ENCODE measurements around the gene ATP8B1.

GRCh38 chr18:57791911-57792310 is 11.2 kb downstream of the ATP8B1 start:
- no peak for TF ChIP-seq POLR2AphosphoS5 (IDR thresholded peaks at IDR 0.05)
- TF ChIP-seq, protein P1, sequence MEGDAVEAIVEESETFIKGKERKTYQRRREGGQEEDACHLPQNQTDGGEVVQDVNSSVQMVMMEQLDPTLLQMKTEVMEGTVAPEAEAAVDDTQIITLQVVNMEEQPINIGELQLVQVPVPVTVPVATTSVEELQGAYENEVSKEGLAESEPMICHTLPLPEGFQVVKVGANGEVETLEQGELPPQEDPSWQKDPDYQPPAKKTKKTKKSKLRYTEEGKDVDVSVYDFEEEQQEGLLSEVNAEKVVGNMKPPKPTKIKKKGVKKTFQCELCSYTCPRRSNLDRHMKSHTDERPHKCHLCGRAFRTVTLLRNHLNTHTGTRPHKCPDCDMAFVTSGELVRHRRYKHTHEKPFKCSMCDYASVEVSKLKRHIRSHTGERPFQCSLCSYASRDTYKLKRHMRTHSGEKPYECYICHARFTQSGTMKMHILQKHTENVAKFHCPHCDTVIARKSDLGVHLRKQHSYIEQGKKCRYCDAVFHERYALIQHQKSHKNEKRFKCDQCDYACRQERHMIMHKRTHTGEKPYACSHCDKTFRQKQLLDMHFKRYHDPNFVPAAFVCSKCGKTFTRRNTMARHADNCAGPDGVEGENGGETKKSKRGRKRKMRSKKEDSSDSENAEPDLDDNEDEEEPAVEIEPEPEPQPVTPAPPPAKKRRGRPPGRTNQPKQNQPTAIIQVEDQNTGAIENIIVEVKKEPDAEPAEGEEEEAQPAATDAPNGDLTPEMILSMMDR (IDR thresholded peaks at IDR 0.05) = no peak

Measured in prostate gland (tissue), 2 donors.